Chondrocyte (in vitro differentiated cells): ENCODE results near the gene KDM4C. TPM values are rescaled to one million over a fixed set of nuclear protein-coding genes. Genes with fewer than 3 reads are reported as not detected.

Source experiments
- DNase-seq: peaks from one replicate; pipeline ENCODE4 v3.0.0; 2021; ENCODE audit warnings: mixed read lengths, low spot score
- H3K27ac Mint-ChIP-seq: one replicate; pipeline ENCODE4 v1.8.0; 2021; ENCODE audit warnings: mild to moderate bottlenecking, moderate library complexity, mixed read lengths; ENCODE audit not compliant: unreplicated experiment
- H3K27me3 Mint-ChIP-seq: 2 replicates; pipeline ENCODE4 v1.8.0; 2021; ENCODE audit warnings: low read depth, mixed read lengths
- H3K36me3 Mint-ChIP-seq: 2 replicates; pipeline ENCODE4 v1.8.0; 2021; ENCODE audit warnings: low read depth, mixed read lengths
- H3K4me1 Mint-ChIP-seq: 2 replicates; pipeline ENCODE4 v1.8.0; 2021; ENCODE audit warnings: low read depth, mild to moderate bottlenecking, mixed read lengths
- H3K4me3 Mint-ChIP-seq: one replicate; pipeline ENCODE4 v1.8.0; 2021; ENCODE audit warnings: mild to moderate bottlenecking, moderate library complexity, mixed read lengths; ENCODE audit not compliant: unreplicated experiment
- H3K9me3 Mint-ChIP-seq: 2 replicates; pipeline ENCODE4 v1.8.0; 2021; ENCODE audit warnings: low read depth, mixed read lengths
- total RNA-seq: library from RNA; stranded (reverse); gene quantifications from 3 replicates; pipeline ENCODE4 v1.2.1, GENCODE V29; 2021
- TF ChIP-seq, protein P1 (sequence below): fragments of 200-600 bp; sonication (generic); IDR thresholded peaks from 2 replicates; pipeline ENCODE4 v1.5.0; 2021; ENCODE audit warnings: antibody characterized with exemption, mild to moderate bottlenecking, moderate library complexity

KDM4C gene
- total RNA-seq, 1 donor from 2014 or later: 18.1 TPM

DNA sequence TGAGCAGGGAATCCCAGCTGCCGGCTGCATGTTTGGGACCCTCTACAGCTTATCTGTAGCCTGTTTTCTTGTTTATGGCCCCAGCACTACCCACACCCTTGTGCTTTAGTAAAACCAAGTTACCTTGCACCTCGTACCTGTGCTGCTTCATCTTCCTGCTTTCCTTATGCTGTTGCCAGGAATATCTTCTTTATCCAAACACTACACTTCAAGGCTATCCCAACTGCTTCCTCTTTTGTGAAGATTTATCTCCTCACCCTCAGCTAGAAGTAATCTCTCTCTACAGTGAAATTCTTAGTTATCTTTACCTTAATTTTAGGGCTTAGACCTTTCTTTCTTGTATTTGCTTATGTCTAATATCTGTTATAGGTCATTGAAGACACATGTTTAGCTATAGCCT lies 171.1 kb downstream of the KDM4C start:
- Mint-ChIP-seq H3K4me3 (no peak overlapping the region), H3K36me3 (peaks cover 1% of the 10 kb centered on the region), H3K27me3 (no peaks in the 10 kb centered on the region), H3K4me1 (peaks cover 27% of the 10 kb centered on the region), H3K9me3 (no peaks in the 10 kb centered on the region), H3K27ac (no peak overlapping the region)
- TF ChIP-seq, protein P1, sequence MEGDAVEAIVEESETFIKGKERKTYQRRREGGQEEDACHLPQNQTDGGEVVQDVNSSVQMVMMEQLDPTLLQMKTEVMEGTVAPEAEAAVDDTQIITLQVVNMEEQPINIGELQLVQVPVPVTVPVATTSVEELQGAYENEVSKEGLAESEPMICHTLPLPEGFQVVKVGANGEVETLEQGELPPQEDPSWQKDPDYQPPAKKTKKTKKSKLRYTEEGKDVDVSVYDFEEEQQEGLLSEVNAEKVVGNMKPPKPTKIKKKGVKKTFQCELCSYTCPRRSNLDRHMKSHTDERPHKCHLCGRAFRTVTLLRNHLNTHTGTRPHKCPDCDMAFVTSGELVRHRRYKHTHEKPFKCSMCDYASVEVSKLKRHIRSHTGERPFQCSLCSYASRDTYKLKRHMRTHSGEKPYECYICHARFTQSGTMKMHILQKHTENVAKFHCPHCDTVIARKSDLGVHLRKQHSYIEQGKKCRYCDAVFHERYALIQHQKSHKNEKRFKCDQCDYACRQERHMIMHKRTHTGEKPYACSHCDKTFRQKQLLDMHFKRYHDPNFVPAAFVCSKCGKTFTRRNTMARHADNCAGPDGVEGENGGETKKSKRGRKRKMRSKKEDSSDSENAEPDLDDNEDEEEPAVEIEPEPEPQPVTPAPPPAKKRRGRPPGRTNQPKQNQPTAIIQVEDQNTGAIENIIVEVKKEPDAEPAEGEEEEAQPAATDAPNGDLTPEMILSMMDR: no peak
- no peak for DNase-seq

DNA sequence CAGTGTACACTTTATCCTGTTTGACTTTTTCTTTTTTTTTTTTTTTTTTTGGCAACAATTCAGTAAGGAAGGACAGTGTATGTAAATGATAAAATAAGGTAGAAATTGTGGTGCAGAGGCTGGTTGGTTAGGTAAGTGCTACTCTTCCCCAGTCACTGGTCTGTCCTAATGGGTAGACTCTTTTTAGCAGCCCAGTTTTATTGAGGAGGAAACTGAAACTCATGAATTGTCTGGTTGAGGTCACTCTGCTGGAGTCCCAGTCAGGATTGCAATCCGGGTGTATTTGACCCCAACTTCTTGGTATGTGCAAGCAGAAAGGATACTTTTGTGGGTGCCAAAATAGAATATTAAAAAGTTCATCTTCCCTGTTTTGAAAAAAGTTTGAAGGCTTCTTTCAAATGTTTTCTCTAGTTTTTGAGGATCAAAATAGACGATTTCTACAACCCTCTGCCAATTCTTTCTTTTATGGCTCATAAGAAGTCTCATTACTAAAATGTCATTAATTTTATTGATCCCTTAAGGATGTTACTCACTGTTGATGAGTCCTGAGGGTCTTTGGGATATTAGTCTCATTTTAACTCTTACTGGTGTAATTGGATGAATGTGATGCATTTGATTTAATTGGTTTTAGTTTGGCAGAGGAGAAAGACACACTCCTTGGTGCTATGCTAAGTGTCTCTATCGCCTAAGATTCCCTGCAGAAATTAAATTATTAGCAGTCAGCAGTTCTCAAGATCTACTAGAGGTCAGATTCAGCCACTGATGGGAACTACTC lies 171.9 kb downstream of the KDM4C start:
- H3K4me1 Mint-ChIP-seq: peaks cover 27% of the 10 kb centered on the region
- H3K27ac Mint-ChIP-seq: no peak overlapping the region
- no peak for DNase-seq
- H3K9me3 Mint-ChIP-seq: no peaks in the 10 kb centered on the region
- TF ChIP-seq, protein P1: no peak
- H3K27me3 Mint-ChIP-seq: no peaks in the 10 kb centered on the region
- H3K36me3 Mint-ChIP-seq: peaks cover 1% of the 10 kb centered on the region
- H3K4me3 Mint-ChIP-seq: no peak overlapping the region

DNA sequence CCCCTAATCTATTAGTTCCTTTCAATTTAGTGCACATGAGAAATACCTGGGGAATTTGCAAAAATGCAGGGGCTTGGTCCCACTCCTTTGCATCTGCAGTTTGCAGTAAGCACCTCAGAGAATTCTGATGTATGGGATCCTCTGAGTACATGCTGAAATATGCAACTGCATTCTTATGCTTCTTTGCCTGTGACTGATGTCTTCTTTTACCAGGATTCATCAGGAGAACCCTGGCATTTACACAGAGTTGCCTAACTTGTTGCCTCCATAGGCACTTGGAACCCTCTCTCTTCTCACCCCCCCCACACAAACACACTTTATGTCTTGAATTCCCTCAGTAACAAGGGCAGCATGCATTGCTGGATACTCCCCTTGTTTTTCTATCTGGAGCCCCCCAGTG lies 173.1 kb downstream of the KDM4C start:
- no peak for DNase-seq
- H3K4me1 Mint-ChIP-seq: peaks cover 27% of the 10 kb centered on the region
- no peak overlapping the region for H3K4me3 Mint-ChIP-seq
- no peaks in the 10 kb centered on the region for H3K9me3 Mint-ChIP-seq
- H3K27me3 Mint-ChIP-seq: no peaks in the 10 kb centered on the region
- H3K36me3 Mint-ChIP-seq: peaks cover 1% of the 10 kb centered on the region
- TF ChIP-seq, protein P1: no peak
- H3K27ac Mint-ChIP-seq: no peak overlapping the region

DNA sequence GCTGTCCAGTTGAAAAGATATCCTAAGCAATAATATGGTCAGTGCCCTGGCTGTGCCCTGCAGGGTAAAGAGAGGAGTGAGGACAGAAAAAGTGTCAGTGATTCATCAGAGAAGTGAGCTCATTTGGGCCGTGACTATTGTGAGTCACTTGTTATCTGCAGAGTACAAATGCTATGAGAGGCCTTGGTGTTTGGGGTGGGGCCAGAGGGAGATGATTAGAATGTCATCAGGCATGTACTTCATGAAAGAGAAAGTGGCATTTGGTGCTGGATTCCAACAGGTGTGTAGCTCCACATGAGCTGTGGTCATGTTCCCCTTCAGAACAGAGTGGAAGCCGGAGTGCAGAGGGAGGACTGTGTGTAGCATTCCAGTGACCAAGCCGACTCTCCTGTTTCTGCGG lies 174.1 kb downstream of the KDM4C start:
- peaks cover 27% of the 10 kb centered on the region for H3K4me1 Mint-ChIP-seq
- peaks cover 1% of the 10 kb centered on the region for H3K36me3 Mint-ChIP-seq
- TF ChIP-seq, protein P1: no peak
- no peak for DNase-seq
- no peaks in the 10 kb centered on the region for H3K27me3 Mint-ChIP-seq
- peak overlapping the region; percentile 67 for H3K27ac Mint-ChIP-seq
- no peaks in the 10 kb centered on the region for H3K9me3 Mint-ChIP-seq
- H3K4me3 Mint-ChIP-seq: no peak overlapping the region

DNA sequence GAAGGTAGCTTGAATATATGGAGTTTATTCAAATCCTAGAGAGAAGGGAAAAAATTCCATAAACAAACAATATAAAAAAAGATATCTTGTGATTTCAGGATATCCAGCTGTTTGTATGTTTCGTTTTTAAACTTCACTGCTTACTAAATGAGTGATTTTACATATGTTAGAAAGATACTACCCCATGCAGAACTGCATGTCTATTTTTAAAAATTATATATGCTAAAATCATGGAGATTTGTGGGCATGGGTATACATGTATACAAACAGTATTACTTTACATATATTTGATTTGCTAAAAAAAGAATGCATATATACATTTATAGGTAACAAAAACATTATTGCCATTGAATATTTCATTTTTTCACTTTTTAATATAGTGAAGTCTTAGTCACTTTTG lies 178.3 kb downstream of the KDM4C start:
- Mint-ChIP-seq H3K9me3 (no peaks in the 10 kb centered on the region), H3K4me1 (peaks cover 37% of the 10 kb centered on the region), H3K4me3 (no peak overlapping the region), H3K27ac (no peak overlapping the region), H3K27me3 (no peaks in the 10 kb centered on the region), H3K36me3 (peaks cover 1% of the 10 kb centered on the region)
- DNase-seq: no peak
- TF ChIP-seq, protein P1: no peak
